MM.1S (cell line): ENCODE results near the gene SCAPER.

ENCODE experiments used
- DNase-seq: peaks from one replicate; pipeline ENCODE4 v3.0.0-alpha.2; 2015
- H2AFZ ChIP-seq: fragments of 300-600 bp; sonication (generic); 2 replicates; pipeline ENCODE4 v1.6.0; 2016; ENCODE audit warnings: antibody characterized with exemption, low read length
- H3F3A ChIP-seq: fragments of 300-600 bp; sonication (generic); 2 replicates; pipeline ENCODE4 v1.6.1; 2016; ENCODE audit warnings: mild to moderate bottlenecking, antibody characterized with exemption, low read length, moderate library complexity, mixed read lengths; ENCODE audit not compliant: insufficient read depth
- H3K27ac ChIP-seq: fragments of 300-600 bp; sonication (generic); 2 replicates; pipeline ENCODE4 v1.5.1; 2016; ENCODE audit warnings: mild to moderate bottlenecking, low read length
- H3K27me3 ChIP-seq: fragments of 300-600 bp; sonication (generic); replicated peaks from 2 replicates; pipeline ENCODE4 v1.6.0; 2016; ENCODE audit warnings: low read length; ENCODE audit not compliant: insufficient read depth
- H3K36me3 ChIP-seq: fragments of 300-600 bp; sonication (generic); replicated peaks from 2 replicates; pipeline ENCODE4 v1.6.1; 2016; ENCODE audit warnings: mild to moderate bottlenecking, low read length, mixed read lengths; ENCODE audit not compliant: insufficient read depth
- H3K4me1 ChIP-seq: fragments of 300-600 bp; sonication (generic); 2 replicates; pipeline ENCODE4 v1.6.1; 2016; ENCODE audit warnings: low read length, mixed read lengths
- H3K4me2 ChIP-seq: fragments of 300-600 bp; sonication (generic); 2 replicates; pipeline ENCODE4 v1.6.0; 2016; ENCODE audit warnings: low read depth, low read length
- H3K4me3 ChIP-seq: fragments of 300-600 bp; sonication (generic); 2 replicates; pipeline ENCODE4 v1.5.1; 2016; ENCODE audit warnings: low read length, mixed read lengths
- H3K79me2 ChIP-seq: fragments of 300-600 bp; sonication (generic); 2 replicates; pipeline ENCODE4 v1.6.1; 2016; ENCODE audit warnings: mixed run types, low read length, mixed read lengths
- H3K9ac ChIP-seq: fragments of 300-600 bp; sonication (generic); 2 replicates; pipeline ENCODE4 v1.6.1; 2016; ENCODE audit warnings: low read length, mixed read lengths
- H3K9me2 ChIP-seq: fragments of 300-600 bp; sonication (generic); replicated peaks from 2 replicates; pipeline ENCODE4 v1.6.1; 2016; ENCODE audit warnings: mild to moderate bottlenecking, low read length, mixed read lengths; ENCODE audit not compliant: insufficient read depth
- H3K9me3 ChIP-seq: fragments of 300-600 bp; sonication (generic); replicated peaks from 2 replicates; pipeline ENCODE4 v1.6.1; 2016; ENCODE audit warnings: mild to moderate bottlenecking, low read length, mixed read lengths; ENCODE audit not compliant: insufficient read depth
- H4K20me1 ChIP-seq: fragments of 300-600 bp; sonication (generic); 2 replicates; pipeline ENCODE4 v1.6.1; 2016; ENCODE audit warnings: mild to moderate bottlenecking, low read length, moderate library complexity, mixed read lengths; ENCODE audit not compliant: insufficient read depth
- EZH2 ChIP-seq: fragments of 300-600 bp; sonication (generic); optimal IDR thresholded peaks from 2 replicates; pipeline ENCODE3; 2017; ENCODE audit warnings: low read depth, mild to moderate bottlenecking, antibody characterized with exemption, low read length, mixed read lengths
- EZH2phosphoT487 ChIP-seq: fragments of 300-600 bp; sonication (generic); IDR thresholded peaks from 2 replicates; pipeline ENCODE4 v1.6.1; 2018; ENCODE audit warnings: antibody characterized with exemption, low read length
- TF ChIP-seq, protein P1 (sequence below): fragments of 300-600 bp; sonication (generic); IDR thresholded peaks from 2 replicates; pipeline ENCODE4 v1.5.1; 2016; ENCODE audit warnings: antibody characterized with exemption, low read length, mixed read lengths

The SCAPER gene

DNA sequence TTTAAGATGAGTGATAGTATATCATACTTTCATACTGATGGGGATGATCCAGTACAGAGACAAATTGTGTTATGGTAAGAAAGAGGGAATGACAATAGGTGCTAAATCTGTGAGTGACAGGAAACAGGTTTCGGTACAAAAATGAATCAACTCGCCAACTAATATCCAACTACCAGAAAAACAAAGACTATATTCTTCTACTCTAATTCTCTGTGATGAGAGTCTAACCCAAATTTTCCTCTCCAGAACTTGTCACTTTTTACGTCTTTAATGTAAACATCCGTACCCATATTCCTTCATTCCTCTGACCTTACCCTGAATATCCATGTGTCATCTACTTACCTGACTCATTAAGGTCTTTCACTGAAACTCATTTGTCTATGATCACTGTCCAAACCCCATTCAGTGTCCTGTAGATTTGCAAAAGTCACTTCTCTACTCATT lies 39.6 kb downstream of the SCAPER start:
- Histone ChIP-seq H3F3A (no peaks in the 10 kb centered on the region), H3K9ac (no peak overlapping the region), H3K9me3 (no peaks in the 10 kb centered on the region), H3K4me1 (no peaks in the 10 kb centered on the region), H3K27me3 (no peaks in the 10 kb centered on the region), H3K27ac (no peak overlapping the region), H3K4me3 (no peak overlapping the region), H3K9me2 (no peaks in the 10 kb centered on the region), H3K79me2 (no peaks in the 10 kb centered on the region), H3K4me2 (no peak overlapping the region), H4K20me1 (no peaks in the 10 kb centered on the region), H2AFZ (no peak overlapping the region), H3K36me3 (no peaks in the 10 kb centered on the region)
- TF ChIP-seq, protein P1, sequence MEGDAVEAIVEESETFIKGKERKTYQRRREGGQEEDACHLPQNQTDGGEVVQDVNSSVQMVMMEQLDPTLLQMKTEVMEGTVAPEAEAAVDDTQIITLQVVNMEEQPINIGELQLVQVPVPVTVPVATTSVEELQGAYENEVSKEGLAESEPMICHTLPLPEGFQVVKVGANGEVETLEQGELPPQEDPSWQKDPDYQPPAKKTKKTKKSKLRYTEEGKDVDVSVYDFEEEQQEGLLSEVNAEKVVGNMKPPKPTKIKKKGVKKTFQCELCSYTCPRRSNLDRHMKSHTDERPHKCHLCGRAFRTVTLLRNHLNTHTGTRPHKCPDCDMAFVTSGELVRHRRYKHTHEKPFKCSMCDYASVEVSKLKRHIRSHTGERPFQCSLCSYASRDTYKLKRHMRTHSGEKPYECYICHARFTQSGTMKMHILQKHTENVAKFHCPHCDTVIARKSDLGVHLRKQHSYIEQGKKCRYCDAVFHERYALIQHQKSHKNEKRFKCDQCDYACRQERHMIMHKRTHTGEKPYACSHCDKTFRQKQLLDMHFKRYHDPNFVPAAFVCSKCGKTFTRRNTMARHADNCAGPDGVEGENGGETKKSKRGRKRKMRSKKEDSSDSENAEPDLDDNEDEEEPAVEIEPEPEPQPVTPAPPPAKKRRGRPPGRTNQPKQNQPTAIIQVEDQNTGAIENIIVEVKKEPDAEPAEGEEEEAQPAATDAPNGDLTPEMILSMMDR: no peak
- TF ChIP-seq EZH2: no peak
- TF ChIP-seq EZH2phosphoT487: no peak
- DNase-seq: no peak

DNA sequence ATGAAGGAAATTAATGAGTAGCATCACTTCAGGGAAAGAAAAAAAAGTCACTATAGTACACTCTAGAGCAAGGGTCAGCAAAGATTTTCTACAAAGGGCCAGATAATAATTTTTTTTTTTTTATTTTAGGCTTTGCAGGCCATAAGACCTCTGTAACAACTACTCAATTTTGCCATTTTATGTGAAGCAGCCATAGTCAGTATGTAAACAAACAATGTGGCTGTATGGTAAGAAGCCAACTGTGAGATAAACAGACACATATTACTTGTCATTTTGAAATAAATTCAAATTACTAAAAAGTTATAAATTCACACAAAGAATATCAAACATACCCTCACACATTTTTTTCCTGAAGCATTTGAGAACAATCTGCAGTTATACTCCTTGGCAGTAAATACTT lies 40.6 kb downstream of the SCAPER start:
- Histone ChIP-seq H4K20me1 (no peaks in the 10 kb centered on the region), H3K9ac (no peak overlapping the region), H3F3A (no peaks in the 10 kb centered on the region), H3K9me2 (no peaks in the 10 kb centered on the region), H3K27me3 (no peaks in the 10 kb centered on the region), H3K27ac (no peak overlapping the region), H3K9me3 (no peaks in the 10 kb centered on the region), H3K4me1 (no peaks in the 10 kb centered on the region), H3K36me3 (no peaks in the 10 kb centered on the region), H3K4me2 (no peak overlapping the region), H3K79me2 (no peaks in the 10 kb centered on the region), H2AFZ (no peak overlapping the region), H3K4me3 (no peak overlapping the region)
- TF ChIP-seq, protein P1: no peak
- TF ChIP-seq EZH2phosphoT487: no peak
- no peak for DNase-seq

DNA sequence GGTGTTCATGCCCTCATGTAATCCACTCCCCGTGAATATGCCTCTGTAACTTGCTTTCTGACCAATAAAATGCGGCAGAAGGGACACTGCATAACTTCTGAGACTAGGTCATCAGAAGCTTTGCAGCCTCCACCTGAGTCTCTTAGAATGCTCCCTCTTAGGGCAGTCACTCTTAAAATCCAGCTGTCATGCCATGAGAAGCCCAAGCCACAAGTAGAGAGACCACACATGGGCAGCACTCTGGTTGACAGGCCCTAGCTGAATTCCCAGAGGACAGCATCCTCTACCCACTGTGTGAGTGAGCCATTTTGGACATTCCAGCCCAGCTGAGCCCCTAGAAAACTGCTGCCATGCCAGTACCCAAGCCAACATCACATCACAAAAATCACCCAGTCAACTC lies 41.4 kb downstream of the SCAPER start:
- DNase-seq: no peak
- H3K9me3 ChIP-seq: no peaks in the 10 kb centered on the region
- no peaks in the 10 kb centered on the region for H3K4me1 ChIP-seq
- no peaks in the 10 kb centered on the region for H3K9me2 ChIP-seq
- H3K9ac ChIP-seq: no peak overlapping the region
- no peak overlapping the region for H3K4me3 ChIP-seq
- H3K27ac ChIP-seq: no peak overlapping the region
- no peaks in the 10 kb centered on the region for H3K27me3 ChIP-seq
- no peaks in the 10 kb centered on the region for H3K79me2 ChIP-seq
- no peaks in the 10 kb centered on the region for H3F3A ChIP-seq
- H3K4me2 ChIP-seq: no peak overlapping the region
- H2AFZ ChIP-seq: no peak overlapping the region
- H4K20me1 ChIP-seq: no peaks in the 10 kb centered on the region
- no peaks in the 10 kb centered on the region for H3K36me3 ChIP-seq
- TF ChIP-seq EZH2 (no peak), EZH2phosphoT487 (no peak)
- TF ChIP-seq, protein P1: no peak
